ENCODE data around the gene SNX24.

Gene SNX24

DNA sequence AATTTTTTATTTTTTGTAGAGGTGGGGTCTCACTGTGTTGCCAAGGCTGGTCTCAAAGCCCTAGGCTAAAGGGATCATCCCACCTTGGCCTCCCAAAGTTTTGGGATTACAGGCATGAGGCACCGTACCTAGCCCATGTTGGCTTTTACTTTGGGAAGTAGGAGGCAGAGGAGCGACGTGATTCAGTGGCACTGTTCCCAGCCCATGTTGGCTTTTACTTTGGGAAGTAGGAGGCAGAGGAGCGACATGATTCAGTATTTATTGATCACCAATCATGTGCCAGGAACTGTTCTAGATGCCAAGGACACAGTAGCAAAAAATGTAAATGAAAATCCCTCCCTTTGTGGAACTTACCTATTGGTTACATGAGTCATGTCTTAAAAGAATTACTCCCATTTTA, 18.3 kb downstream of the SNX24 start:
- no peaks in the 10 kb centered on the region for H3K9me3 Mint-ChIP-seq
- H3K27ac Mint-ChIP-seq: no peak overlapping the region
- no peaks in the 10 kb centered on the region for H3K4me1 Mint-ChIP-seq
- H3K4me3 Mint-ChIP-seq: no peak overlapping the region
- no peaks in the 10 kb centered on the region for H3K27me3 Mint-ChIP-seq (ENCODE audit: low read depth, poor library complexity)
- DNase-seq: no peak
- TF ChIP-seq CTCF (IDR thresholded peaks at IDR 0.05): no peak
- peaks cover 17% of the 10 kb centered on the region for H3K36me3 Mint-ChIP-seq (ENCODE audit: low read depth)

DNA sequence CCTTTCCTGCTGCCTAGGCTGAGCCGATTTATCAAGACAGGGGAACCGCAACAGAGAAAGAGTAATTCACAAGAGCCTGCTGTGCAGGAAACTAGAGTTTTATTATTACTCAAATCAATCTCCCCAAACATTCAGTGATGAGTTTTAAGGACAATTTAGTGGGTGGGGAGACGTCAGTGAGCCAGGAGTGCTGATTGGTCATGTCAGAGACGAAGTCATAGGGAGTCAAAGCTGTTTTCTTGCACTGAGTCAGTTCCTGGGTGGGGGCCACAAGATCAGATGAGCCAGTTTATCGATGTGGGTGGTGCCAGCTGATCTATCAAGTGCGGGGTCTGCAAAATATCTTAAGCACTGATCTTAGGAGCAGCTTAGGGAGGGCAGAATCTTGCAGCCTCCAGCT, 19.0 kb downstream of the SNX24 start:
- no peaks in the 10 kb centered on the region for H3K4me1 Mint-ChIP-seq
- no peak for TF ChIP-seq CTCF (IDR thresholded peaks at IDR 0.05)
- no peaks in the 10 kb centered on the region for H3K27me3 Mint-ChIP-seq (ENCODE audit: low read depth, poor library complexity)
- no peak for DNase-seq
- H3K9me3 Mint-ChIP-seq: no peaks in the 10 kb centered on the region
- H3K27ac Mint-ChIP-seq: no peak overlapping the region
- H3K36me3 Mint-ChIP-seq (ENCODE audit: low read depth): peaks cover 21% of the 10 kb centered on the region
- H3K4me3 Mint-ChIP-seq: no peak overlapping the region

DNA sequence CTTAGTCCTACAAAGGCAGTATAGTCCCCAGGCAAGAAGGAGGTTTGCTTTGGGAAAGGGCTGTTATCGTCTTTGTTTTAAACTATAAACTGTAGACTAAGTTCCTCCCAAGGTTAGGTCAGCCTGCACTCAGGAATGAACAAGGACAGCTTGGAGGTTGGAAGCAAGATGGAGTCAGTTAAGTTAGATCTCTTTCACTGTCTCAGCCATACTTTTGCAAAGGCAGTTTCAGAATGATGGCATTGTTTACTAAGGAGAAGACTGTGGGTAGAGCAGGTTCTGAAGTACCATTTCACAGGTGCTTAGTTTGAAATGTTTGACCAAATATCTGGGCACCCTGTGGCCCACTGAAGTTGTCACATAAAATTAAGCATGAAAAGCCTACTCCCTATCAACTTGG, 19.4 kb downstream of the SNX24 start:
- no peak for TF ChIP-seq CTCF (IDR thresholded peaks at IDR 0.05)
- Mint-ChIP-seq H3K4me1 (no peaks in the 10 kb centered on the region), H3K27ac (no peak overlapping the region), H3K27me3 (ENCODE audit: low read depth, poor library complexity) (no peaks in the 10 kb centered on the region), H3K4me3 (no peak overlapping the region), H3K36me3 (ENCODE audit: low read depth) (peaks cover 21% of the 10 kb centered on the region), H3K9me3 (no peaks in the 10 kb centered on the region)
- DNase-seq: no peak

DNA sequence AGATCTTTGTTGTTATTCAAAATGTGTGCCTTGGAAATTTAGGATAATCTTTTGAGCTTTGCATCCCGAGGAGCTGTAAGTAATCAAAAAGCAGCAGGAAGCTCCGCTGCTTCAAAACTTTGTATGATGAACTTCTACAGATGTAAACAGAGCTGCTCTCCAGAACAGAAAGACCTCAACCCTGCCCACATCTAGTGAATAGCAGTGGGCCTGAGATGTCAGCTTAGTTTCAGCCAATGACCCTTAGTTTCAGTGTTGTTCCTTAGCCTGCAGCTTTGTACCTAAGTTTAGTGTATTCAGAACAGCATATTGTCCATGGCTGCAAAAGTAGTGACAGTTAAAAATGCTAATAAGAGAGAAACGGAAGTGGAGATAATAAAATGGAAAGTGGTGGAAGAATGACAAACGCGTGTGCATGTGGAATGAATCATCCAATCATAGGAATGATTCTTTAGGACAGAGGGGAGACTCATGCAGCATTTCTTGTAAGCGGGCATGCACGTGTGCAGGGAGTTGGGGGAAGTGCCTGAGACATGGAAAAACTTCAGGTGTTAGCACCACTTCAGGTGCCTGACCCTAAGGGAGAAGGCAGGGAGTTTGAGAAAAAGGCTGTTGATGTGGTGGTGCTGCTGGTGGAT, 24.9 kb downstream of the SNX24 start:
- H3K27me3 Mint-ChIP-seq (ENCODE audit: low read depth, poor library complexity): no peaks in the 10 kb centered on the region
- no peak overlapping the region for H3K27ac Mint-ChIP-seq
- H3K36me3 Mint-ChIP-seq (ENCODE audit: low read depth): peaks cover 21% of the 10 kb centered on the region
- no peaks in the 10 kb centered on the region for H3K9me3 Mint-ChIP-seq
- H3K4me1 Mint-ChIP-seq: peaks cover 4% of the 10 kb centered on the region
- TF ChIP-seq CTCF (IDR thresholded peaks at IDR 0.05): no peak
- DNase-seq: no peak
- no peak overlapping the region for H3K4me3 Mint-ChIP-seq

- H3K27me3 Mint-ChIP-seq (ENCODE audit: low read depth, poor library complexity): no peaks in the 10 kb centered on the region
- no peak overlapping the region for H3K27ac Mint-ChIP-seq
- H3K36me3 Mint-ChIP-seq (ENCODE audit: low read depth): peaks cover 21% of the 10 kb centered on the region
- peaks cover 4% of the 10 kb centered on the region for H3K4me1 Mint-ChIP-seq
- H3K4me3 Mint-ChIP-seq: no peak overlapping the region
- TF ChIP-seq CTCF (IDR thresholded peaks at IDR 0.05): no peak
- no peak for DNase-seq
- H3K9me3 Mint-ChIP-seq: no peaks in the 10 kb centered on the region
These were observed 26.2 kb downstream of the SNX24 start for GRCh38 chr5:122871661-122872060.

DNA sequence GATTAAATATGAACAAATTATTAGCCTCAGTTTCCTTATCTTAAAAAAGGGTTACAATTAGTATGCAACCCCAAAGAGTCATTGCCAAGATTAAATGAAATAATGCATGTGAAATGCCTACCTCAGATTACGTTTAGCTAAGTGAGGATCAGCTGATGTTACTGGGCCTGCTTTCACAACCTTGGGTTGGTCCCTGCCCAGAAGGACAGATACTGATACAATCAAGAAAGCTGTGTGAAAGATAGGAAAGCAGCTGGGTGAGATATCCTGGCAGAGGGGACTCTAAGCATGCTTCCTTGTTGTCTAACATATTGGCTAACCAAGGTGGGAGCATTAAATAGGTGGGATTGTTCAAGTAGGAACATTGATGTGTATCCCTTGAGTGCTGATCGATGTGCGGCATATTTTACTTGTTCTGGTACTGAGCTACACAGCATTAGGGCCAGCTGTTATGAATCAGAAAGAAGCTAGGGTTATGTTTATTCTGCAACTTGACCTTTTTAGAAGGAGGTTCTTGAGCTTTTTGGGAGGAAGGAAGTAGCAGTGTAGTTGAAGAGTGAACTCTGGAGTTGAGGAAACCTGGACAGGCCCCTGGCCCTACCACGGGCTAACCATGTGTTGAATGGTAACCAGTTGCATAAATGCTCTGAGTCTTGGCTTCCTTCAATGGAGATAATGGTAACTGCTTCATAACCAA, 28.9 kb downstream of the SNX24 start:
- Mint-ChIP-seq H3K27ac (no peak overlapping the region), H3K4me3 (no peak overlapping the region), H3K9me3 (no peaks in the 10 kb centered on the region), H3K36me3 (ENCODE audit: low read depth) (peaks cover 9% of the 10 kb centered on the region), H3K4me1 (peaks cover 4% of the 10 kb centered on the region), H3K27me3 (ENCODE audit: low read depth, poor library complexity) (no peaks in the 10 kb centered on the region)
- TF ChIP-seq CTCF (IDR thresholded peaks at IDR 0.05): no peak
- DNase-seq: no peak

All from nephron progenitor cell (in vitro differentiated cells).